Mesenchymal stem cell (in vitro differentiated cells and primary cell): Measurements from ENCODE around the gene UNC13D.

Experiments used
- DNase-seq: peaks from one replicate; pipeline ENCODE4 v3.0.0-alpha.2; 2013
- H2AFZ ChIP-seq: one replicate; pipeline ENCODE4 v1.6.1; 2013; ENCODE audit warnings: low read depth, mild to moderate bottlenecking, control low read depth, inconsistent platforms, low read length, moderate library complexity
- H2AK5ac ChIP-seq: 2 replicates; pipeline ENCODE4 v1.6.1; 2013; ENCODE audit warnings: low read length, moderate library complexity, mild to moderate bottlenecking, inconsistent platforms; ENCODE audit not compliant: severe bottlenecking
- H2BK120ac ChIP-seq: one replicate; pipeline ENCODE4 v1.6.1; 2013; ENCODE audit warnings: low read depth, mild to moderate bottlenecking, inconsistent platforms, low read length, moderate library complexity
- H2BK12ac ChIP-seq, 2 experiments: one replicate each; pipeline ENCODE4 v1.6.1; 2013; ENCODE audit warnings: inconsistent platforms in 2 of 2, low read length in 2 of 2, mild to moderate bottlenecking in 2 of 2, moderate library complexity in 2 of 2, control low read depth in 1 of 2
- H2BK15ac ChIP-seq: one replicate; pipeline ENCODE4 v1.6.1; 2013; ENCODE audit warnings: mild to moderate bottlenecking, low read depth, inconsistent platforms; ENCODE audit not compliant: poor library complexity, severe bottlenecking
- H2BK5ac ChIP-seq: 2 replicates; pipeline ENCODE4 v1.6.1; 2013; ENCODE audit warnings: low read depth, mild to moderate bottlenecking, low read length, control low read depth, inconsistent platforms; ENCODE audit not compliant: poor library complexity, severe bottlenecking
- H3K14ac ChIP-seq, 2 experiments: one replicate each; pipeline ENCODE4 v1.6.1; 2013; ENCODE audit warnings: inconsistent platforms in 2 of 2, low read length in 2 of 2, control low read depth in 1 of 2, mild to moderate bottlenecking in 1 of 2, moderate library complexity in 1 of 2
- H3K18ac ChIP-seq, 2 experiments: one replicate each; pipeline ENCODE4 v1.6.1; 2013; ENCODE audit warnings: inconsistent platforms in 2 of 2, low read length in 2 of 2, control low read depth in 1 of 2, low read depth in 1 of 2, mild to moderate bottlenecking in 1 of 2
- H3K23ac ChIP-seq, 2 experiments: one replicate each; pipeline ENCODE4 v1.6.1; 2013; ENCODE audit warnings: inconsistent platforms in 2 of 2, low read length in 2 of 2, mild to moderate bottlenecking in 2 of 2, moderate library complexity in 2 of 2, control low read depth in 1 of 2
- H3K27ac ChIP-seq: 2 replicates; pipeline ENCODE4 v1.5.1; 2013; ENCODE audit warnings: mild to moderate bottlenecking, moderate library complexity, low read length, control low read depth, inconsistent platforms; ENCODE audit not compliant: poor library complexity, severe bottlenecking
- H3K27me3 ChIP-seq, 2 experiments: 2 replicates each; pipeline versions ENCODE4 v1.6.1 to v1.7.0; 2013; ENCODE audit warnings: low read length in 2 of 2, mild to moderate bottlenecking in 2 of 2, moderate library complexity in 2 of 2, control low read depth in 1 of 2, inconsistent platforms in 1 of 2; ENCODE audit not compliant: control insufficient read depth in 1 of 2, insufficient read depth in 1 of 2
- H3K36me3 ChIP-seq, 2 experiments: 2 replicates each; pipeline versions ENCODE4 v1.6.1 to v1.7.0; 2013; ENCODE audit warnings: low read length in 2 of 2, control low read depth in 1 of 2, inconsistent platforms in 1 of 2, low read depth in 1 of 2, mild to moderate bottlenecking in 1 of 2; ENCODE audit not compliant: insufficient read depth in 2 of 2, control insufficient read depth in 1 of 2
- H3K4ac ChIP-seq, 2 experiments: one replicate each; pipeline ENCODE4 v1.6.1; 2013; ENCODE audit warnings: inconsistent platforms in 2 of 2, low read length in 2 of 2, mild to moderate bottlenecking in 2 of 2, moderate library complexity in 2 of 2, control low read depth in 1 of 2, low read depth in 1 of 2
- H3K4me1 ChIP-seq: 2 replicates; pipeline ENCODE4 v1.6.1; 2013; ENCODE audit warnings: low read depth, low read length, control low read depth; ENCODE audit not compliant: control insufficient read depth, insufficient read depth
- H3K4me2 ChIP-seq: 2 replicates; pipeline ENCODE4 v1.6.1; 2013; ENCODE audit warnings: low read length, mild to moderate bottlenecking, inconsistent platforms; ENCODE audit not compliant: poor library complexity, severe bottlenecking
- H3K4me3 ChIP-seq, 2 experiments: 2 replicates each; pipeline versions ENCODE4 v1.5.1 to v1.7.0; 2013; ENCODE audit warnings: low read length in 2 of 2, mild to moderate bottlenecking in 2 of 2, control low read depth in 1 of 2, low read depth in 1 of 2; ENCODE audit not compliant: insufficient read depth in 1 of 2
- H3K79me1 ChIP-seq: replicated peaks from 2 replicates; pipeline ENCODE4 v1.6.1; 2013; ENCODE audit warnings: mild to moderate bottlenecking, control low read depth, low read length, inconsistent platforms; ENCODE audit not compliant: poor library complexity, severe bottlenecking
- H3K9ac ChIP-seq: 2 replicates; pipeline ENCODE4 v1.7.0; 2013; ENCODE audit warnings: mild to moderate bottlenecking, low read length, moderate library complexity
- H3K9me3 ChIP-seq: 2 replicates; pipeline ENCODE4 v1.7.0; 2013; ENCODE audit warnings: mild to moderate bottlenecking, low read length; ENCODE audit not compliant: control insufficient read depth
- H4K8ac ChIP-seq: one replicate; pipeline ENCODE4 v1.6.1; 2013; ENCODE audit warnings: inconsistent platforms, mild to moderate bottlenecking, low read length, moderate library complexity
- H4K91ac ChIP-seq: one replicate; pipeline ENCODE4 v1.6.1; 2013; ENCODE audit warnings: mild to moderate bottlenecking, low read length, inconsistent platforms
- WGBS: methylation state at CpG from one replicate; pipeline ENCODE4 v1.1.7; 2013; ENCODE audit warnings: mixed read lengths; 5-methylcytosine and 5-hydroxymethylcytosine counted together

The UNC13D gene

DNA sequence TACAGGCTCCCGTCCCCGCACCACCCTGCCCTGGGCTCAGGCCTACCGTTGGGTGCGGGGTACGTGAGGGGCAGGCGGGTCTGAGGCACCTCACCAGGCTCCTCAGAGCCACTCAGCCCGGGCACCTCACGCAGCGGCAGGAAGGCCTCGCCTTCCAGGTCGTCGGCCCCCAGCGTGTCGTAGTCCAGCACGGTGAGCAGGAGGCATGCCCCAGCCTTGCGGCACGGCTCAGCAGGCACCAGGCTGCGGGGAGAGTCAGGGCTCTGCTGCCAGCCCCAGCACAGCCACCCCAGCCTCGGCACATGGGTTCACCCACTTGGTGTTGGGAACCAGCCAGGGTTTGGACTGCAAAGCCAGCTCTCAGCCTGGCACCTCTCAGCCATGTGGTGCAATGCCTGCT lies 15.5 kb downstream of the UNC13D start:
- H2AFZ ChIP-seq: no peak overlapping the region
- H3K23ac ChIP-seq: no peak overlapping the region
- peaks cover 2% of the 10 kb centered on the region for H3K79me1 ChIP-seq
- no peak overlapping the region for H2AK5ac ChIP-seq
- no peak overlapping the region for H3K27ac ChIP-seq
- H3K4me3 ChIP-seq: no peak overlapping the region
- H3K36me3 ChIP-seq: peaks cover 16 to 37% of the 10 kb centered on the region in 2 experiments
- no peak overlapping the region for H2BK120ac ChIP-seq
- no peak overlapping the region for H4K91ac ChIP-seq
- peaks cover 27% of the 10 kb centered on the region for H3K4me1 ChIP-seq
- no peaks in the 10 kb centered on the region for H3K27me3 ChIP-seq
- DNase-seq: no peak
- no peak overlapping the region for H2BK12ac ChIP-seq
- H3K18ac ChIP-seq: peak overlapping the region in 1 of 2 experiments; percentile 28
- 95% methylated on average over 19 of the region's 19 CpGs for WGBS
- no peak overlapping the region for H2BK15ac ChIP-seq
- no peak overlapping the region for H3K4ac ChIP-seq
- H3K14ac ChIP-seq: no peak overlapping the region
- peak overlapping the region; percentile 21 for H4K8ac ChIP-seq
- H2BK5ac ChIP-seq: no peak overlapping the region
- H3K4me2 ChIP-seq: no peak overlapping the region
- H3K9ac ChIP-seq: no peak overlapping the region
- no peaks in the 10 kb centered on the region for H3K9me3 ChIP-seq

DNA sequence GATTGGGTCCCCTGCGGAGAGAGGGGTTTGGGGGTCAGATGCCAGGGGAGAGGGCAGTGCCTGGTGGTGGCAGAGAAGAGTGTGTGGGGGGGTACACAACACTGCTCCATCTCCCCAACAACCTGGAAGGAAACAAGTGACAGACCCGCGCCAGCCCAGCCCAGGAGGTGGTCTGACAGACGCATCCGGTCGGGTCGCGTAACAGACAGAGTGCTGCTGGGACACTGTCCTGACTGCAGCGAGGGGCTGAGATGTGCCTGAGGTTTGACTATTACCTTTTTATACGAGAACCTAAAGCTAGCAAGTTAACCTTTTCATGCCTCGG lies 16.2 kb downstream of the UNC13D start:
- H3K9me3 ChIP-seq: no peaks in the 10 kb centered on the region
- H3K4ac ChIP-seq: peak overlapping the region in 1 of 2 experiments; percentile 73
- no peak overlapping the region for H2BK5ac ChIP-seq
- no peak overlapping the region for H3K27ac ChIP-seq
- H3K18ac ChIP-seq: peak overlapping the region; percentile 21 to 58
- H3K79me1 ChIP-seq: peaks cover 5% of the 10 kb centered on the region
- no peak overlapping the region for H2AFZ ChIP-seq
- H3K4me1 ChIP-seq: peaks cover 27% of the 10 kb centered on the region
- 62% methylated on average over 10 of the region's 11 CpGs for WGBS
- no peak overlapping the region for H2BK120ac ChIP-seq
- peak overlapping the region; percentile 67 for H3K9ac ChIP-seq
- peaks cover 23 to 44% of the 10 kb centered on the region in 2 experiments for H3K36me3 ChIP-seq
- H2BK12ac ChIP-seq: no peak overlapping the region
- peak overlapping the region in 1 of 2 experiments; percentile 61 for H3K4me3 ChIP-seq
- H2BK15ac ChIP-seq: no peak overlapping the region
- H3K23ac ChIP-seq: no peak overlapping the region
- peak overlapping the region; percentile 78 for H4K8ac ChIP-seq
- no peak overlapping the region for H2AK5ac ChIP-seq
- no peak overlapping the region for H3K14ac ChIP-seq
- no peaks in the 10 kb centered on the region for H3K27me3 ChIP-seq
- DNase-seq: no peak
- peak overlapping the region; percentile 57 for H3K4me2 ChIP-seq
- peak overlapping the region; percentile 45 for H4K91ac ChIP-seq

DNA sequence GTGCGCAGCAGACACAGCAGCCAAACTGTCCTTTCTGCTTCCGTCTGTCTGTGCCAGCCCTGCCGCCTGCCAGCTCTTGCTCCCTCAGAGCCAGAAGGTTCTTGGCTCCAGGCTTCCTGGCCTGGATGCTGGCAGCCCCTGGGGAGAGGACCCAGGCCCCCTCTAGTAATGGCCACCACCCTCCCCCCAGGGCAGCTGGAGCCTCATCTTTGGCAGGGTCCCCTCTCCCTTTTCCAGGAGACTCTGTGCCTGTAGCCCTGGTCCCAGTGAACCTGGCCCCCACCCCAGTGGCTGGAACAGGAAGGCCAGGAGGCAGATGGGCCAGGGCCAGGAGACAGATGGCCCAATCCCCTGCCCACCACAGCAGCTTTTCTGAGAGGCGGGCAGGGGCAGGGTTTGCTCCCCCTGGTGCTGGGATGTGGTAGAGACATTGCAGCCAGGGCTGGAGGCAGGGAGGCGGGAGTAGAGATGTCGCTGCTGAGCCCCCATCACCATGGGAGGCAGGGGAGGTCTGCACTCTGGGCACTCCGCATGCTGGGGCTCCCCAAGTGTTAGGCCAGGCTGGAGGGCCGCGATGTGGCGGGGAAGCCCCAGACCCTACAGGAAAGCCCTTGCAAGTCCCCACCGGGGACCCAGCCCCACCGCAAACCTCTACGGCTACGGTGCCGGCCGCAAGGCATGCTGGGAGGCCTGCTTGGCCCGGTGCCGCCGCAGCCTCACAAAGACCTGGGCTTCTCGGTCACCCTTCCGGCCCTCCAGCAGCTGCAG lies 16.7 kb downstream of the UNC13D start:
- Histone ChIP-seq H2AK5ac (peak overlapping the region; percentile 21), H3K27ac (no peak overlapping the region), H3K36me3 (peaks cover 29 to 49% of the 10 kb centered on the region in 2 experiments), H3K9me3 (no peaks in the 10 kb centered on the region), H4K8ac (peak overlapping the region; percentile 78), H3K23ac (no peak overlapping the region), H4K91ac (peak overlapping the region; percentile 88), H3K79me1 (peaks cover 5% of the 10 kb centered on the region), H2BK12ac (no peak overlapping the region), H3K27me3 (no peaks in the 10 kb centered on the region), H2AFZ (no peak overlapping the region), H3K4me1 (peaks cover 25% of the 10 kb centered on the region), H3K4me3 (peak overlapping the region; percentile 14 to 61), H3K4me2 (peak overlapping the region; percentile 57), H3K4ac (peak overlapping the region in 1 of 2 experiments; percentile 73), H2BK120ac (peak overlapping the region; percentile 34), H3K18ac (peak overlapping the region; percentile 21 to 80), H2BK15ac (peak overlapping the region; percentile 30), H2BK5ac (no peak overlapping the region), H3K14ac (no peak overlapping the region), H3K9ac (peak overlapping the region; percentile 67)
- 54% methylated on average over 19 of the region's 21 CpGs for WGBS
- DNase-seq: peak; percentile 72

DNA sequence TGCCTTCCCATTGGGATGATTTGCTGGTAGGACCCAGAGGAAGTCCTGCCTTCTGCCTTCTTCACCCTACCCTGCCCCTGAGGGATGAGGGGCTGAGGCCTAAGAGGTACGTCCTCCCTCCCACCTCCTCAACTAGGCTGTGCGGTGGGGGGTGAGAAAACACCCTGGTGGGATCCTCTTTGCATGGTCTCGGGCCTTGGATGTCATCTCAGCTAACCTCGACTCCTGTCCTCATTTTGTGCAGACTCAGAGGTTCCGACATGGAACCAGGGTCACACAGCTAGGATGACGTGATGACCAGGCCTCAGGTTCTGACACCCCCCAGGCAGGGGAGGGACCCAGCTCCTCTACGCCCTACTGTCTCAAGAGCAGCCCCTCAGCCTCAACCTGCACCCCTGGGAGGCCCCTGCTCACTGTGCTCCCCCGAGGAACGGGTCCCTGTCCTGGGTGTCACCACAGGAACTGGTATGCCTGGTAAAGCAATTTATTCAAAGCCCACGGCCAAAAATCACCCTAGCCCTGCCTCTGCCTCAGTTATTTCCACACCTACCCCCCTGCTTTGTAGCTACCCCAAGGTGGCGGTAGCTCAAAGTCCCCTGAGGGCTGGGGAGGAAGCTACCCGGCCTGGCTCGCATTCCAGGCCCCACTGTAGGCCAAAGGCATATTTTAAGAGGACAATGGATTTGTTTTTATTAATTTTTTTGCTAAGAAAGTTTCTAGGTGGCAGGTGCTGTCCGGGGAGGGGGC lies 17.5 kb downstream of the UNC13D start:
- Histone ChIP-seq H3K14ac (no peak overlapping the region), H3K23ac (no peak overlapping the region), H2BK15ac (no peak overlapping the region), H3K4me1 (peaks cover 21% of the 10 kb centered on the region), H4K8ac (no peak overlapping the region), H4K91ac (no peak overlapping the region), H3K4me3 (no peak overlapping the region), H3K18ac (no peak overlapping the region), H3K4me2 (no peak overlapping the region), H3K9me3 (no peaks in the 10 kb centered on the region), H2BK120ac (no peak overlapping the region), H3K79me1 (peaks cover 5% of the 10 kb centered on the region), H3K9ac (peak overlapping the region; percentile 67), H3K4ac (no peak overlapping the region), H2BK12ac (no peak overlapping the region), H3K27me3 (no peaks in the 10 kb centered on the region), H2AFZ (no peak overlapping the region), H3K36me3 (peaks cover 36 to 57% of the 10 kb centered on the region in 2 experiments), H2BK5ac (no peak overlapping the region), H3K27ac (no peak overlapping the region), H2AK5ac (no peak overlapping the region)
- WGBS: 86% methylated on average over 14 of the region's 14 CpGs
- DNase-seq: no peak
